Fibroblast of lung (primary cell): ENCODE data around the gene COL11A2. TPM values are rescaled to one million over a fixed set of nuclear protein-coding genes. Genes with fewer than 3 reads are reported as not detected.

Source experiments
- DNase-seq, 2 donors: peaks; one replicate each; pipeline versions ENCODE4 v3.0.0 to v3.0.0-alpha.2; 2010; ENCODE audit warnings: low read depth in 2 of 2
- H2AFZ ChIP-seq: 2 replicates; pipeline ENCODE4 v1.5.1; 2012; ENCODE audit warnings: low read length, control low read depth, inconsistent platforms
- H3K27ac ChIP-seq: 2 replicates; pipeline ENCODE4 v1.5.1; 2011; ENCODE audit warnings: low read length, control low read depth; ENCODE audit not compliant: insufficient read depth
- H3K27me3 ChIP-seq: 2 replicates; pipeline ENCODE4 v1.5.1; 2011; ENCODE audit warnings: mild to moderate bottlenecking, low read length; ENCODE audit not compliant: control insufficient read depth, insufficient read depth
- H3K36me3 ChIP-seq: 2 replicates; pipeline ENCODE4 v1.5.1; 2011; ENCODE audit warnings: low read length; ENCODE audit not compliant: control insufficient read depth, insufficient read depth
- H3K4me1 ChIP-seq: 2 replicates; pipeline ENCODE4 v1.5.1; 2011; ENCODE audit warnings: low read length; ENCODE audit not compliant: control insufficient read depth, insufficient read depth; ENCODE audit errors: extremely low read depth
- H3K4me2 ChIP-seq: 2 replicates; pipeline ENCODE4 v1.5.1; 2011; ENCODE audit warnings: low read length, control low read depth; ENCODE audit not compliant: insufficient read depth; ENCODE audit errors: extremely low read depth
- H3K4me3 ChIP-seq, 4 experiments: fragments of 200-600 bp in 1 of 4; sonication (generic) in 1 of 4; replicated peaks in 1 of 4; 2 replicates each; pipeline ENCODE4 v1.5.1; 2011 to 2016; ENCODE audit warnings: low read length in 4 of 4, low read depth in 3 of 4, mild to moderate bottlenecking in 3 of 4, control low read depth in 2 of 4, inconsistent platforms in 1 of 4, mixed read lengths in 1 of 4; ENCODE audit not compliant: insufficient read depth in 1 of 4; ENCODE audit errors: control extremely low read depth in 1 of 4
- H3K79me2 ChIP-seq: 2 replicates; pipeline ENCODE4 v1.5.1; 2012; ENCODE audit warnings: mild to moderate bottlenecking, low read length, inconsistent platforms; ENCODE audit not compliant: control insufficient read depth, insufficient read depth
- H3K9ac ChIP-seq: 2 replicates; pipeline ENCODE4 v1.5.1; 2011; ENCODE audit warnings: mild to moderate bottlenecking, low read length, control low read depth; ENCODE audit not compliant: insufficient read depth
- H3K9me3 ChIP-seq: 2 replicates; pipeline ENCODE4 v1.5.1; 2012; ENCODE audit warnings: low read depth, low read length; ENCODE audit not compliant: control insufficient read depth, insufficient read depth
- H4K20me1 ChIP-seq: 2 replicates; pipeline ENCODE4 v1.5.1; 2011; ENCODE audit warnings: low read length; ENCODE audit not compliant: control insufficient read depth, insufficient read depth; ENCODE audit errors: extremely low read depth
- CTCF ChIP-seq, 2 donors: IDR thresholded peaks in 1 of 2; conservative IDR thresholded peaks in 1 of 2; 1 replicate in 1 of 2; 2 replicates in 1 of 2; pipeline ENCODE4 v1.5.1; 2011 to 2012; ENCODE audit warnings: low read length in 2 of 2, control low read depth in 1 of 2, inconsistent platforms in 1 of 2, low read depth in 1 of 2, mild to moderate bottlenecking in 1 of 2
- EZH2 ChIP-seq: IDR thresholded peaks from 2 replicates; pipeline ENCODE4 v1.5.1; 2012; ENCODE audit warnings: low read length, control low read depth, mild to moderate bottlenecking; ENCODE audit errors: missing control alignments
- polyA plus RNA-seq, 2 donors: library from polyadenylated mRNA; depleted of rRNA in 1 of 2; stranded (reverse) in 1 of 2; unstranded in 1 of 2; fragments of >200 nt; gene quantifications; 2 replicates each; pipeline ENCODE4 v1.2.1, GENCODE V29; 2011 to 2012; ENCODE audit warnings: missing spikeins in 1 of 2
- total RNA-seq: library from RNA; depleted of rRNA; stranded (reverse); fragments of >200 nt; gene quantifications from 2 replicates; pipeline ENCODE4 v1.2.1, GENCODE V29; 2014

The COL11A2 gene
- total and polyA plus RNA-seq, 2 donors (not counting 1 experiment from before 2014, with no cell fraction given) = 0.17 TPM

- H3K27me3 ChIP-seq = no peaks in the 10 kb centered on the region
- no peak overlapping the region for H3K4me3 ChIP-seq
- H3K9ac ChIP-seq = no peak overlapping the region
- no peaks in the 10 kb centered on the region for H3K79me2 ChIP-seq
- no peak overlapping the region for H3K27ac ChIP-seq
- no peaks in the 10 kb centered on the region for H3K9me3 ChIP-seq
- H3K4me1 ChIP-seq = peaks cover 5% of the 10 kb centered on the region
- no peak overlapping the region for H3K4me2 ChIP-seq
- no peak for TF ChIP-seq EZH2
- no peak for TF ChIP-seq CTCF (conservative IDR thresholded peaks at IDR 0.05 in 1 of 2, IDR thresholded peaks at IDR 0.05 in 1 of 2; ENCODE audit: low read depth in 1 of 2, low read length in 2 of 2)
- H2AFZ ChIP-seq = no peak overlapping the region
- DNase-seq = no peak
- H3K36me3 ChIP-seq = no peaks in the 10 kb centered on the region
- no peaks in the 10 kb centered on the region for H4K20me1 ChIP-seq
Observed at GRCh38 chr6:33163540-33163939, 28.7 kb downstream of the COL11A2 start.

- Histone ChIP-seq H3K36me3 (no peaks in the 10 kb centered on the region), H2AFZ (peak overlapping the region; percentile 84), H4K20me1 (no peaks in the 10 kb centered on the region), H3K27me3 (no peaks in the 10 kb centered on the region), H3K9ac (peak overlapping the region; percentile 70), H3K4me1 (peaks cover 5% of the 10 kb centered on the region), H3K79me2 (no peaks in the 10 kb centered on the region), H3K9me3 (no peaks in the 10 kb centered on the region), H3K4me3 (peak overlapping the region; percentile 24 to 56 (median 46)), H3K27ac (peak overlapping the region; percentile 48), H3K4me2 (peak overlapping the region; percentile 76)
- DNase-seq = peak; percentile 49 to 53
- TF ChIP-seq EZH2 (no peak), CTCF (conservative IDR thresholded peaks at IDR 0.05 in 1 of 2, IDR thresholded peaks at IDR 0.05 in 1 of 2; ENCODE audit: low read depth in 1 of 2, low read length in 2 of 2) (peak; percentile 83 to 89)
Observed at GRCh38 chr6:33161354-33162331, 30.6 kb downstream of the COL11A2 start.

GRCh38 chr6:33160728-33161344, 31.4 kb downstream of the COL11A2 start:
- Histone ChIP-seq H3K9ac (no peak overlapping the region), H3K4me3 (peak overlapping the region in 1 of 4 experiments; percentile 52), H2AFZ (no peak overlapping the region), H3K36me3 (no peaks in the 10 kb centered on the region), H3K27ac (peak overlapping the region; percentile 48), H3K9me3 (no peaks in the 10 kb centered on the region), H4K20me1 (no peaks in the 10 kb centered on the region), H3K79me2 (no peaks in the 10 kb centered on the region), H3K4me2 (peak overlapping the region; percentile 76), H3K27me3 (no peaks in the 10 kb centered on the region), H3K4me1 (peaks cover 5% of the 10 kb centered on the region)
- DNase-seq = peak; percentile 89 to 96
- TF ChIP-seq EZH2 = no peak
- TF ChIP-seq CTCF (conservative IDR thresholded peaks at IDR 0.05 in 1 of 2, IDR thresholded peaks at IDR 0.05 in 1 of 2; ENCODE audit: low read depth in 1 of 2, low read length in 2 of 2) = no peak
